SKM-1 treated with dmso at 0.1 percent for 144 hours (cell line): ENCODE results near the gene PLCH2.
A peak's percentile ranks its signal among the peaks of the same experiment; 100 is the strongest.
"Not testable (repeated sequence)": the region's sequence is repeated elsewhere in the genome, so short reads cannot be mapped to it uniquely, and the experiment has no call there.

ENCODE experiments used
- DNase-seq: peaks from one replicate; lab custom pipeline; 2025; ENCODE audit not compliant: unreplicated experiment; lab: John Stamatoyannopoulos, UW

Gene PLCH2

GRCh38 chr1:2543543-2544092 lies 67.5 kb downstream of the PLCH2 start:
- no peak for DNase-seq

GRCh38 chr1:2544093-2544874 lies 68.2 kb downstream of the PLCH2 start:
- DNase-seq, result no peak

DNA sequence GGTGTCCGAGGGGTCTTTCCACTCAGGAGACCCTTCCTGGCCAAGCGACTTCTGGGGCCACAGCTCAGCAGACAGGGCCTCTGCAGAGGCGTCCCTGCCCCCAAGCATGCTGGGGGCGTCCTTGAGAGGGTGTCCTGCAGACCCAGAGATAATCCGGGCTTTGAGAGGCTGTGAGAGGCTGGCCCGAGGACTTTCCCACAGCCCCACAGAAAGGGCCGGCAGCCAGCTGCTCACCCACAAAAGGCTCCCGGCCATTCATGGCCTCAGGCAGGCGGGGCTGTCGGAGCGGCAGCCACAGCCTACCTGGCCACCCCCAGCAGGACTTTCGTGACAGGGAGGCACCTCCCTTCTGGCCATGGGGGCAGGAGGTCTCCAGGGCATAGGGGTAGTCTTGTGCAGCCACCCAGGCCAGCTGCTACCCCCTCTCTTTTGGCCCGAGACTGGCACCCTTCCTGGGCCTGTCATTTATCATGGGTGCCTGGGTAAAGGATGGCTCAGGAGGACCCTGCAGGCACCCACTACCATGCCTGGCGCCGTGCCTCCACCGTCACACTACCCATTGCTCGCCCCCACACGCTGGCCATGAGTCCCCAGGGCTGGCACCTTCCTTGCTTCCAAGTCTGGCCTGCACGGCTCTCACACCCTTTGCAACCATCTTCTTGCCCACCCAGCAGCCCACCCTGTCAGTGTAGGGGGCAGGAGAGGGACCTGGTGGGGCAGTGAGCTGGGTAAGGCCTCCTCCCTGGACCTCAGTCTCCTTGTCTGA lies 69.0 kb downstream of the PLCH2 start:
- DNase-seq, result no peak

GRCh38 chr1:2545754-2546514 lies 69.8 kb downstream of the PLCH2 start:
- peak; percentile 63 for DNase-seq

DNA sequence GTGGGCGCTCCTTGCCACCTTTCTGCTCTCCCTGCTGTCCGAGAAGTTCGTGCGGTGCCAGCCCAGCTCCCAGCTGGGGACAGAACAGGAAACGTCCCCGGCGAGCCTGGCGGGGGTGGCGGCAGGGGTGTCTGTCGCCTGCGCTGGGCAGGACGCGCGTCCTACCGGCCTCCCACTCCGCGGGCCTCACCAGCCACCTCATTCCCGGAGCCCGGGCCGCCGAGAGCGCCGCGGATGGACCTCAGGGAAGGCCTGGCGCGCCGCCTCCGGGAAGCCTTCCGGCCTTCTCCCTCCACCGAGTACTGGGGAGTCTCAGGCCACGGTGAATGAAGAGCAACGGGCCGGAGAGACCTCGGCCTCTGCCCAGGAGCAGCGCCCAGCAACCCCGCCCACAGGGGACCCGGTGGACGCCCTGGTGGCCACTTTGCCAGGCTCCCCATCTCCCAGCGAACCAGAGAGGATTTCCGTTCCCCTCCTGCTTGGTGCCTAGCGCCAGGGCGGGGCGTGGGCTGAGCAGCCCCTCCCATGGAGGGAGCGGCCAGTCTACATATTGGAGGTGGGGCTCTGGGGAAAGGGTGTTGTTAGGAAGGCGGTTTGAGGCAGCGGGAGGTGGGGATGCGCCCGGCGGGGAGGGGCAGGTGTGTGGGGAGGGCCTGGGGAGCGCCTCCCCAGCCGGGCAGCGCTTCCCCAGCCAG lies 70.6 kb downstream of the PLCH2 start:
- DNase-seq, result peak; percentile 69

- DNase-seq, result no peak
Measured at GRCh38 chr1:2547210-2548067, 71.3 kb downstream of the PLCH2 start.

DNA sequence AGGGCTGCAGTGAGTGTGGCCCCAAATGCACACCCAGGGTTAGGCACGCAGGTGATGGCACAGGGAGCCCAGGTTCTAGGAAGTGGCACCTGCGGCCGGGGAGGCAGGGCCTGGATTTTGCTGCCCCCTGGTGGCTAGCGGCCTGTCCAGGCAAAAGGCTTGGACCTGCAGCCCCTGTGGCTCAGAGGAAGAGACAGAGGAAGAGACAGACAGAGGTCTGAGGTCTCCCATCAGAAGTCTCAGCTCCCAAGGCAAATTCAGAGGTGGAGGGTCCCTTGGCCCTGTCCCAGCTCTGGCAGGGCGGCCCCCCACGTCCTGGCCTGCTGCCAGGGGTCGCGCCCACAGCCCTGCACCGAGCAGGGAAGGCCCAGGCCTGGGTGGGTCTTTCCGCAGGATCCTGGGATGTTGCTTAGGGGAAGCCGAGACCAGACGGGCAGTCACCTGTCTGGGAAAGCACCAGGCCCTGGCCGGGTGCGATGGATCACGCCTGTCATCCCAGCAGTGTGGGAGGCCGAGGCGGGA lies 72.0 kb downstream of the PLCH2 start:
- DNase-seq, result peak; percentile 49

GRCh38 chr1:2549367-2550029 lies 73.4 kb downstream of the PLCH2 start:
- DNase-seq, result not testable (repeated sequence)

GRCh38 chr1:2550309-2550861 lies 74.3 kb downstream of the PLCH2 start:
- DNase-seq, result not testable (repeated sequence)

DNA sequence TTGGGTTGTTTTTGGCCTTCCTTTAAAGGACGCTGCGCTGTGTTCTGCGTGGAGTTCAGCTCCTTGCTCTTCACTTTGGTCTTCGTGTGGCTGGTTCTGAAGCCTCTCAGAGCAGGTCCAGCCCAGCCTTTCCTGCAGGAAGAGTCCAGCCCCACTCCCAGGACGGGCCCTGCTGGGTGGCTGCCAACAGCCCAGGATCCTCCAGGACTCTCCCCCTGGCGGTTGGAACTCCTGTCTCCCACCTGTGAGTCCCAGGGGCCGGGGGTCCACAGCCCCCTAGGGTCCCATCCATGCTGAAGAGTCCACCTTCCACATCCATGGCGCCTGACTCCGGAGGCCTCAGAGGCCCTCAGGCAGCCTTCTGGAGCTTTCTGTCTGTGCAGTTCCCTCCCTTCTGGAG lies 75.5 kb downstream of the PLCH2 start:
- DNase-seq, result not testable (repeated sequence)

- no peak for DNase-seq
Measured at GRCh38 chr1:2552189-2552588, 76.1 kb downstream of the PLCH2 start.

- not testable (repeated sequence) for DNase-seq
Measured at GRCh38 chr1:2553076-2553475, 77.0 kb downstream of the PLCH2 start.

GRCh38 chr1:2553871-2554620 lies 78.0 kb downstream of the PLCH2 start:
- DNase-seq, result no peak

DNA sequence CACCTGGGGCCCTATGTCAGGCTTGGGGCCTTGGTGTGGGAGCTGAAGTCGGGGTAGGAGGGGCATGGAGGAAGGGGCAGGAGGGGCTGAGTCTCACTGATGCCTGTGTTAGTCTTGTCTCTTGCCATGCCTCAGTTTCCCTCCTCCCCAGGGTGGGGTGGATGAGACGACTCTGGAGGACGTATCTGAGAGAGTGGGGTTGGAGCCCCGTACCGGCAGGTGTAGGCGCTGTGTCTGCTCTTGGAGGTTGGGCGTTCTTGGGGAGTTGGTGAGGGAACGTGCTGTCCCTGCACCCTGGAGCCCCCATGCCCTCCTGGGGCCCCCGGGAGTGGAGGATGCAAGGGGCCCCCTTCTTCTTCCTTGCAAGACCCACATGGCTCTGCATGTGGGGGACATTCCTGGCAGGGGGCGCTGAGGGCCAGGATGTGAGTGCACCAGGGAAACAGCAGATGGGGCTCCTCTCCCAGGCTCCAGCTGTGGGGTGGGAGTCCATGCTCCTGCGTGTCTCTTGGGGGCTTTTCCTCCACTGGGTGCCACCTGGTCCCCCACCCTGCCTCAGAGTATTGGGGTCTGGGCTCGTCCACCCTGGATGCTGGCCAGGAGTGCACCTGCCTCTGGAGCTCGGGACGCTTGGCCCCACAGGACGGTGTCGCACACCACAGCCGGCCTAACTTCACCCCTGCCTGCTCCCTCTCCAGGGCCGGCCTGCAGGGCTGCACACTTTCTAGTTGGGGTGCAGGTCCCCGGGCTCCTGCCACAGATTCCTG lies 78.7 kb downstream of the PLCH2 start:
- no peak for DNase-seq
